GM18520 (cell line): Measurements from ENCODE around the gene TP63.
"Not testable (repeated sequence)": the region's sequence is repeated elsewhere in the genome, so short reads cannot be mapped to it uniquely, and the experiment has no call there.

Experiments used
- ATAC-seq: cut with Tn5 transposase; IDR thresholded peaks from one replicate; pipeline ENCODE4 v1.9.1; 2021; ENCODE audit not compliant: unreplicated experiment

TP63 gene

DNA sequence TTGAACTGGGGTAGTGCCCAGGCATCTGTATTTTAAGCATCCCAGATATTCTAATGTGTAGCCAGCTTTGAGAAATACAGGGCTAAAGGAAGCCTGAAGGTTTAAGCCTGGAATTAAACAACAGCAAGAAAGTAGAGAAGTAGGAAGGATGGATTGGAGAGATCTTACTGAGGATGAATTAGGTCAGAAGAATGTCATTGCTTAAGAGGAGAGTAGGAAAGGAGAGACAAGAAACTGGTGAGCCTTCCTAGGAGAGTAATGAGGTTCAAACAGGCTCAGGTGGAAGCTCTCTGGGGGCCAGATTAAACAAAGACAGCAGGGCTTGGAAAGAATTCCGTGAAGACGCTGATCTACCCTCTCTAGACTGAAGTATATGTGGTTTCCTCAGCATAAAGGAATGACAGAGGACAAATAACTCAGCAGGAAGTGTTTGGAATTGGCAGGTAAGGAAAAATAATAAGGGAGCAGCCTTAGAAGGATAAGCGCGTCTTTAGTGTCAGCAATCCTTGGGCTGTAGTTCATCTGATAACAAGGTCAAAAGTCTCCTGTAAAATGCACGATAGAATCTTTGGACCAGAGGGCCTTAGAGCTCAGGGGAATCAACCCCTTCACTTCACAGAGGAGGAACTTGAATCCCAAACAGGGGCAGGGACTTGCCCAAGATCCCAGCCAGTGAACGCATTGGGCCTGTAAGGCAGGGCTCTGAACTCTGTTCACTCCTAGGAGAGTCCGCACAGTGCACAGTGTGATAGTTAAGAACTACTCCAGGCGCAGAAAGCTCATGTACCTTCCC, 90.9 kb downstream of the TP63 start:
- no peak for ATAC-seq

DNA sequence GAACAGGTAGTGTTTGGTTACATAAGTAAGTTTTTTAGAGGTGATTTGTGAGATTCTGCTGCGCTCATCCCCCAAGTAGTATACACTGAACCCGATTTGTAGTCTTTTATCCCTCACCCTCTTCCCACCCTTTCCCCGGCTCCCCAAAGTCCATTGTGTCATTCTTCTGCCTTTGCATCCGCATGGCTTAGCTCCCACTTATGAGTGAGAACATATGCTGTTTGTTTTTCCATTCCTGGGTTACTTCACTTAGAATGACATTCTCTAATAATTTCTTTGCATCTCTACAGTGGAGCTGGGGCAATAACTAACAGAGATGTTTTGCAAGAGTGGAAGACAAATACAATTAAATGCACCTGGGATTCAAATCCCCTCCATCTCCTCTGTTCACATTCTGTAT, 93.2 kb downstream of the TP63 start:
- no peak for ATAC-seq

GRCh38 chr3:189726277-189726676, 95.1 kb downstream of the TP63 start:
- no peak for ATAC-seq

DNA sequence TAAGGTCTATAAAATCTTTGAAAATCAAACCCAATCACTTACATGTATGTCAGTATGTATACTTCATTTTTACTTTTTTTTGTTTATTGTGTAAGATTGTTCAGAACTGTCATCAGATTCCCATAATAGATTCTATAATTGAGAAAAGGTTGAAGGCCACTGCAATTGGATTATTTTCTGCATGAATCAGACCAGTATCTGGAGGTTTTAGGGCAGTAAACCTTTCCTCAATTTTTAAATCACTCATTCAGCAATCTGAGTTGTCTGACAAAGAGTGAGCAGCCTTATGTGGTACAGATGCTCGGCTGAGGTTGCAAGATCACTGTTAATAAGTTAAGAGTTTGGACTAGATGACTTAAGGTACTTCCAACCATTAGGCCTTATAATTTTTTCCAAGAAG, 96.0 kb downstream of the TP63 start:
- no peak for ATAC-seq

DNA sequence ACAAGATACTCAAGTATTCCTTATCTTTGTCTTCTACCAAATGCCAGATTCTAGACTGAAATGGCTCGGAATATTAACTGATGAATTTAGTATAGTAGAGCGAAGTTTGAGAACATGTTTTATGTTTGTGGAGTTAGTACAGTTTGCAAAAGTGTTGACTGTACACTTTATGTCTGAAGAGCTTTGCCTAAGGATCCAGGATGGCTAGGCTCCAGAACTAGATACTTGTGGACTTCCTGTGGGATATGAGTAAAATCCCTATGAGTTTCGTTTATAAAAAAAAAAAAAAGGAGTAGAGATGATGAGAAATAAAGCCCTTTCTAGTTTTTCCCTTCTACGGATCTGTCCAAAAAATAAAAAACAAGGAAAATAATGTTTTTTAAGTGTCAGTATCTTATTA, 96.7 kb downstream of the TP63 start:
- no peak for ATAC-seq

DNA sequence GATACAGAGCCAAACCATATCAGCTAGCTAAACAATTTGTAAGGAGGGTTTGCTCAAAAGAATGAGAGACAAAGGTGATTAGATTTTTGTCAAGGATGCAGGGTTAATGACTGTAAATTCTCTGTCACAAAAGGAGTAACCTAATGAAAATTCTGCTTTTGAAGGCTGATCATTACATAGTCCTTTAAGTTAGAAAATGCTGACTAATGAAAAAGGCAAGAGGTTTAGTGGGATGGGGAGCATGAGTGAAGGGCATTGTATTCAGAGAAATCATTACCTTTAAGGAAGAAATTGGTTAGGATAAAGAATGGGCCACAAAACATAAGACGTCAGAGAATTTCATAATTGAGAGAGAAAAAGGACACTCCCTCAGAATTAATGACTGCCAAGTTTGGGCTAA, 97.7 kb downstream of the TP63 start:
- no peak for ATAC-seq

- no peak for ATAC-seq
Measured at GRCh38 chr3:189734061-189734460, 102.9 kb downstream of the TP63 start.

DNA sequence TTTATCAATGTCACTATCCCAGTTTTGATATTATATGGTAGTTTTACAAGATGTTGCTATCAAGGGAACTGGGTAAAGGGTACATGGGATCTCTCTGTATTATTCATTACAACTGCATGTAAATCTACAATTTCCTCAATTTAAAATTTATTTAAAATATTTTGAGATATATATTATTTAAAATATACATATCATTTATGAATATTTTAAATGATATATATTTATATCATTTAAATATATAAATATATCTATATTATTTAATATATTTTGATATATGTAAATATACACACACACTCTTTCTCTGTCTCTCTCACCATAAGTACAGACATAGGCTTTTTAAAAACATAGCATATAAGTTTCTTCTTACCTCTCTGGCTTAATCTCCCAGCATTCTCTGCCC, 104.7 kb downstream of the TP63 start:
- ATAC-seq = no peak

DNA sequence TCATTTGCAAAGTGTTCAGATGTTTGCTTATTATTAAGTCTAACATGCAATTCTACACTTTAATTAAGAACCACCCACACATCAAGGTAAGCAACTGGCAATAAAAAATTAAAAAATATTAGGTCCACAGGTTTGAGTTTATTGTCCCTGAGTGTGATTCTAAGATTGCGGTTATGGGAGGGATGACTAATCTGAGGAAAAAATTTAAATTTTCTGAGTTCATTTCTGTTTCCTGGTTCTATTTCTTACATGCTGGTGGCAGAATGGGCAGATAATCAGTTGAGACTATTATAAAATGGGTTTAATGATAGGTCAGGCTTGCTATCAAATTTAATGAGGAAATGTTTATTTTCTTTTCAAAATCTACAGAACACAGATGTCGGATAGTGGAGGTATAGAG, 105.9 kb downstream of the TP63 start:
- no peak for ATAC-seq

DNA sequence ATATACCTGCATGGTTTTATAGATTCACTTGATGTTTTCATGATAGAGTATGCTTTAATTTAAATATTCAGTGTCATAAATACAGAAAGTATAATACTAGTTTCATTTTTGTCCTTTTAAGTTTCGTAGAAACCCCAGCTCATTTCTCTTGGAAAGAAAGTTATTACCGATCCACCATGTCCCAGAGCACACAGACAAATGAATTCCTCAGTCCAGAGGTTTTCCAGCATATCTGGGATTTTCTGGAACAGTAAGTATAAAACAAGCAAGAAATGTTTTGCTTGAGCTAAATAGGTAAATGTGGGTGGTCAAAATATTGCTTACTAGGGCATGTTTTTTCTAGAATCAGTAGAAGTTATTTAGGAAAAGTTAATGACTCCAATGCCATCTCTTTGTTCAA, 106.4 kb downstream of the TP63 start:
- ATAC-seq = no peak

DNA sequence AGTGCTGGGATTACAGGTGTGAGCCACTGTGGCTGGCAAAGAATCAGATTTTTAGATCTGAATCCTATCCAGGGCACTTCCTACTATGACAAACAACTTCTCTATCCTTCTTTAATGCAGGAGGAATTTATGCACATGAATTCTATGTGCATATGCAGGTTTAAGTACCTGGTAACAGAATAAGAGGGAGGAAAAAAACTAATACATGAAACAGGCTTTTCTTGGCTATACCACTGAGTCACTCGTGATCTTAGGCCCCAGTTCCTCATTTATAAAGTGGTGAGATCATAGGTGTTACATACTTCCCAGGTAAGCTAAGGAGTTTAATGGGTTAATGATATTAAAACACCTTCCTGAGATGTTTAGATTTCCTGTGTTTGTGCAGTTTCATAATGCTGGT, 108.2 kb downstream of the TP63 start:
- ATAC-seq = no peak

GRCh38 chr3:189740156-189740555, 109.0 kb downstream of the TP63 start:
- ATAC-seq = no peak

DNA sequence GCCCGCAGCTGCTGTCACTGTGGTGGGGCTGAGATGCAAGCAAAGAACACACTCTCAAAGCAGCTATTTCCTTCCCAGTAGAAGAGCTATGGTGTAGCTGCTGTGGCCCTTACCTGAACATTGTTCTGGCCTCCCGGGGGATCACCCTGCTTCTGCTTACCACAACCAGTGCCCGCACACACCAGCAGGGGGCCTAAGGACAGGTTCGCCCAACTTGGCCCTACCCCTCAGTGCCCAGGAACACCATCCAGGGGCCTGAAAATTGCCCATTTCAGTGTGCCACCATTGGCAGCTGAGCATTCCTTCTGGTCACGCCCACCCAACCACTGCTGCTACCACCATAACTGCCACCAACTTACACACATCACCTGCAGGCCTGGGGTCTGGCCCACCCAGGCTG, 113.0 kb downstream of the TP63 start:
- ATAC-seq = no peak

GRCh38 chr3:189745622-189746021, 114.4 kb downstream of the TP63 start:
- no peak for ATAC-seq

GRCh38 chr3:189748046-189748445, 116.9 kb downstream of the TP63 start:
- ATAC-seq = no peak

GRCh38 chr3:189750972-189751371, 119.8 kb downstream of the TP63 start:
- not testable (repeated sequence) for ATAC-seq

DNA sequence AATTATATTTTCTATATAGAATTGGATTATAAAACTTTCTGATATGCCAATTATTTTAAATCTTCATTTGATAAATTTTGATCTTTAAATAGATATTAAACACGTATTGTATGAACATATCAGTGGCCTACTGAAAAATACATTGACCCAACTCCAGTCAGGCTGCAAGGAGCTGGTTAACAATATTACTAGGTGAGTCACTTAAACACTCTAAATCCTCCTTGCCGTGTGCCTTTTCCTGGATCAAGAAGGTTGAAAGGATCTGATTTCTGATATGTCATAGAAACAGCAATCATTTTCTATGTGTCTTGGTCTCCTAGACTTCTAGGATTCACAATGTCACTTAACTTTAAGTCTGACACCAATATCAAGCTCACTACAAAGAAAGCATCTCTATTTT, 123.2 kb downstream of the TP63 start:
- no peak for ATAC-seq

DNA sequence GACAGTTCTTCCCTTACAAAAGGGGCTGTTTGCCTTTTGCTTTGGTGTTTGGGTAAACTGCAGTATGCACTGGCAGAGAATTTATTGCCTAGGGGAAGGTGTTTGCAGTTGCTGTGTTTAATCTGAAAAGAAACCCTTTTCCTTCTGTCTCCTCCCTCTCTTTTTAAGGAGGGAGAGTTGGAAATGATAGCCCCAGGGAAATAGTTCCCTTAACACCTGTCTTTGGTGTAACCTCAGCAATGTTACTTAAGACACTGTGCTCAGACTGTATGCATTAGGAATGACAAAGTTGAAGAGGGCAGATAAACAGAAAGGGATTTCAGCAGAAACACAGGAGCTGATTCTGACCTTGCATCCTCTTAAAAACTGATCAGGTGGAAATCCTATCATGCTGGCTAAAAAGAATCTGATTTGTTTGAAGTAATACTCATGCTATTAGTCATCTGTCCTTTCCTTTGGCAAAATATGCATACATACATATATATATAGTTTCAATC, 125.4 kb downstream of the TP63 start:
- no peak for ATAC-seq

- ATAC-seq = no peak
Measured at GRCh38 chr3:189758186-189758585, 127.0 kb downstream of the TP63 start.

GRCh38 chr3:189766416-189766815, 135.2 kb downstream of the TP63 start:
- no peak for ATAC-seq

DNA sequence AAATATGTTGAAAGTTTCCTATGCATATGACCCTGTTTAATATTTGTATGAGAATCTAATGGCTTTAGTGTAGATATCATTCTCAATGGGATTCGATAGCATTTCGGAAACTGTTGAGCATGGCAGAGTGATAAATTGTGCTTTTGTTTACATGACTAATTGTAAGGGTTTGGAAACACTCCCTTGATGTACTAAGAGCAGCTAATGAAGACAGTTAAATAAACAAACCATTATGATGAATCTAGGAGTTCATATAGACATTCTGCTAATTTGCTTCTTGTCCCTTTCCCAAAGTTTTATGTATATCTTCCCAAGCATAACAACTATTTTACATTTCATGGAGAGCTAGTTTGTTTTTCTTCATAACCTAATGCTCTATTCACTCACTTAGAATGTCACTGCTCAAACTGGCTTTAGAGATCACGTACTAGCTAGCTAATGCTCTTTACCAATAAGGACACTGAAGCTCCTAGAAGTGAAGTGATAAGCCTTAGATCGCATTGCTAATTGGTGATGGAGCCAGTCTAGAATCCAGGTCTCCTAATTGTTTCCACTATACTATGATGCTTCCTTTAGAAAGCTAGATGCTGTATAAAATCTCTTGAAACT, 140.8 kb downstream of the TP63 start:
- no peak for ATAC-seq

GRCh38 chr3:189772584-189772983, 141.4 kb downstream of the TP63 start:
- no peak for ATAC-seq

GRCh38 chr3:189773056-189773455, 141.9 kb downstream of the TP63 start:
- no peak for ATAC-seq
